GM12878 (cell line): Measurements from ENCODE around the gene CLIP2. TPM values are rescaled to one million over a fixed set of nuclear protein-coding genes. Genes with fewer than 3 reads are reported as not detected.

ENCODE experiments used
- ATAC-seq: fragments of 200-7000 bp; cut with Tn5 transposase; 3 replicates; pipeline ENCODE4 v1.9.1; 2020; ENCODE audit warnings: mild to moderate bottlenecking, moderate library complexity
- BruUV-seq: library from RNA; stranded (reverse); fragments of 400-500 nt; replicated peaks from 2 replicates; lab custom pipeline; 2021; lab: Mats Ljungman, UMichigan
- CTCF ChIA-PET: fragments of 300-600 bp; sonication (Branson Sonifier 250); formaldehyde crosslinking; extraction: SDS; loops from one replicate; lab custom pipeline; 2021; ENCODE audit warnings: inconsistent platforms; lab: Yijun Ruan, JAX
- POLR2A ChIA-PET: fragments of 350-600 bp; formaldehyde crosslinking; extraction: SDS; loops from one replicate; lab custom pipeline; 2021; ENCODE audit warnings: inconsistent platforms; lab: Charles Lee
- RAD21 ChIA-PET: fragments of 300-600 bp; sonication (Branson Sonifier 250); formaldehyde crosslinking; loops from one replicate; lab custom pipeline; 2023; ENCODE audit warnings: antibody characterized with exemption; ENCODE audit not compliant: unreplicated experiment; lab: Charles Lee
- SMC1A ChIA-PET: fragments of 300-600 bp; sonication (Branson Sonifier 250); formaldehyde crosslinking; loops from one replicate; lab custom pipeline; 2023; ENCODE audit not compliant: unreplicated experiment, uncharacterized antibody; lab: Charles Lee
- DNase-seq: peaks from one replicate; pipeline ENCODE4 v3.0.0-alpha.2; 2011; ENCODE audit warnings: low read depth, low spot score
- FAIRE-seq: peaks from 3 replicates; lab custom pipeline; 2011; peaks lifted over from hg19 to GRCh38; lab: Jason Lieb, UNC
- H2AFZ ChIP-seq: 2 replicates; pipeline ENCODE4 v1.6.0; 2011; ENCODE audit warnings: low read depth, low read length, control low read depth; ENCODE audit not compliant: control insufficient read depth
- H3K27ac ChIP-seq: 2 replicates; pipeline ENCODE4 v1.5.1; 2011; ENCODE audit warnings: control low read depth; ENCODE audit not compliant: control insufficient read depth, insufficient read depth
- H3K27me3 ChIP-seq, 2 experiments: replicated peaks in 1 of 2; 2 replicates each; pipeline versions ENCODE4 v1.6.0 to v1.6.1; 2011; ENCODE audit warnings: low read length in 1 of 2; ENCODE audit not compliant: control insufficient read depth in 2 of 2, insufficient read depth in 2 of 2
- H3K36me3 ChIP-seq, 2 experiments: 2 replicates each; pipeline ENCODE4 v1.5.1; 2011; ENCODE audit warnings: low read length in 1 of 2; ENCODE audit not compliant: control insufficient read depth in 2 of 2, insufficient read depth in 2 of 2
- H3K4me1 ChIP-seq: 2 replicates; pipeline ENCODE4 v1.6.1; 2011; ENCODE audit warnings: mild to moderate bottlenecking, low read length, moderate library complexity, mixed read lengths; ENCODE audit not compliant: control insufficient read depth, insufficient read depth
- H3K4me2 ChIP-seq: 2 replicates; pipeline ENCODE4 v1.6.0; 2011; ENCODE audit warnings: control low read depth; ENCODE audit not compliant: control insufficient read depth, insufficient read depth
- H3K4me3 ChIP-seq: fragments of 200-600 bp; sonication (generic); 2 replicates; pipeline ENCODE4 v1.5.1; 2016
- H3K79me2 ChIP-seq: 2 replicates; pipeline ENCODE4 v1.6.0; 2011; ENCODE audit warnings: low read length; ENCODE audit not compliant: control insufficient read depth, insufficient read depth
- H3K9ac ChIP-seq: 2 replicates; pipeline ENCODE4 v1.8.0; 2011; ENCODE audit warnings: low read length, control low read depth, mixed read lengths; ENCODE audit not compliant: control insufficient read depth, insufficient read depth
- H3K9me3 ChIP-seq: replicated peaks from 3 replicates; pipeline ENCODE4 v1.5.1; 2011; ENCODE audit warnings: mild to moderate bottlenecking, low read length; ENCODE audit not compliant: control insufficient read depth, insufficient read depth
- H4K20me1 ChIP-seq: 2 replicates; pipeline ENCODE4 v1.6.0; 2011; ENCODE audit not compliant: control insufficient read depth, insufficient read depth
- HCFC1 ChIP-seq: fragments of 150-350 bp; IDR thresholded peaks from 2 replicates; pipeline ENCODE4 v1.6.1; 2014; ENCODE audit warnings: low read length
- LARP7 ChIP-seq: fragments of 450-650 bp; IDR thresholded peaks from 2 replicates; pipeline ENCODE4 v1.6.1; 2017; ENCODE audit warnings: mild to moderate bottlenecking
- NR2C1 ChIP-seq: fragments of 450-650 bp; IDR thresholded peaks from 2 replicates; pipeline ENCODE4 v1.6.1; 2017; ENCODE audit warnings: antibody characterized with exemption, mild to moderate bottlenecking, moderate library complexity
- SP1 ChIP-seq: IDR thresholded peaks from one replicate; pipeline ENCODE4 v1.6.1; 2011; ENCODE audit warnings: low read depth, low read length
- SRF ChIP-seq, 2 experiments: IDR thresholded peaks; 2 replicates each; pipeline ENCODE4 v1.6.1; 2011; ENCODE audit warnings: low read depth in 2 of 2, low read length in 2 of 2, mild to moderate bottlenecking in 1 of 2, moderate library complexity in 1 of 2
- ZNF384 ChIP-seq: IDR thresholded peaks from 2 replicates; pipeline ENCODE4 v1.6.1; 2012; ENCODE audit warnings: low read depth, mild to moderate bottlenecking, low read length, improper control_type of control experiment, borderline replicate concordance
- WGBS: methylation state at CpG from one replicate; pipeline ENCODE4 v1.1.6; 2016; ENCODE audit warnings: low lambda C conversion rate; ENCODE audit not compliant: insufficient replicate concordance, insufficient coverage; ENCODE audit errors: missing lambda C conversion rate; 5-methylcytosine and 5-hydroxymethylcytosine counted together
- in situ Hi-C: fragments of 300-500 bp; cut with MboI; formaldehyde crosslinking; loops from 9 replicates; pipeline ENCODE4 v1.14.3; 2018; ENCODE audit warnings: mixed read lengths
- intact Hi-C: fragments of 100-400 bp; cut with micrococcal nuclease; formaldehyde crosslinking; loops from one replicate; pipeline ENCODE4 v1.14.2; 2022; ENCODE audit not compliant: unreplicated experiment
- polyA plus RNA-seq, 11 experiments: library from polyadenylated mRNA; depleted of rRNA in 4 of 11; unstranded in 6 of 11; stranded (reverse) in 5 of 11; fragments of >200 nt; fragmentation: Nextera tagmentation in 4 of 11; fragmentation: Illumina TruSeq in 1 of 11; extraction: Ambion mirVana in 4 of 11; extraction: Trizol in 1 of 11; gene quantifications; 1 replicate in 1 of 11; 2 replicates in 10 of 11; pipeline versions ENCODE4 v1.2.1 to v1.2.3, GENCODE V29; 2011 to 2016; ENCODE audit warnings: inconsistent platforms in 2 of 11, missing spikeins in 2 of 11, low read depth in 1 of 11
- total RNA-seq, 4 experiments: library from RNA; depleted of rRNA in 3 of 4; stranded (reverse); fragments of >200 nt in 3 of 4; fragmentation: Illumina TruSeq in 1 of 4; extraction: Trizol in 1 of 4; gene quantifications; 2 replicates each; pipeline versions ENCODE4 v1.2.1 to v1.2.3, GENCODE V29; 2013 to 2021
- TF ChIP-seq, protein P1 (sequence below): fragments of 450-650 bp; IDR thresholded peaks from 2 replicates; pipeline ENCODE4 v1.6.1; 2017; ENCODE audit warnings: mild to moderate bottlenecking, moderate library complexity
- TF ChIP-seq, protein P2 (sequence below): fragments of 450-650 bp; IDR thresholded peaks from 2 replicates; pipeline ENCODE4 v1.6.1; 2017; ENCODE audit warnings: mild to moderate bottlenecking, moderate library complexity
- TF ChIP-seq, protein P3 (sequence below): fragments of 450-650 bp; formaldehyde crosslinking; IDR thresholded peaks from 2 replicates; pipeline ENCODE4 v1.4.0; 2022; ENCODE audit warnings: mild to moderate bottlenecking, moderate library complexity

CLIP2 gene
- total and polyA plus RNA-seq, 10 of the 15 experiments (the other 5 are each of a cell fraction or from before 2014, with no cell fraction given): 0.26 to 56.3 (median 21.0) TPM

DNA sequence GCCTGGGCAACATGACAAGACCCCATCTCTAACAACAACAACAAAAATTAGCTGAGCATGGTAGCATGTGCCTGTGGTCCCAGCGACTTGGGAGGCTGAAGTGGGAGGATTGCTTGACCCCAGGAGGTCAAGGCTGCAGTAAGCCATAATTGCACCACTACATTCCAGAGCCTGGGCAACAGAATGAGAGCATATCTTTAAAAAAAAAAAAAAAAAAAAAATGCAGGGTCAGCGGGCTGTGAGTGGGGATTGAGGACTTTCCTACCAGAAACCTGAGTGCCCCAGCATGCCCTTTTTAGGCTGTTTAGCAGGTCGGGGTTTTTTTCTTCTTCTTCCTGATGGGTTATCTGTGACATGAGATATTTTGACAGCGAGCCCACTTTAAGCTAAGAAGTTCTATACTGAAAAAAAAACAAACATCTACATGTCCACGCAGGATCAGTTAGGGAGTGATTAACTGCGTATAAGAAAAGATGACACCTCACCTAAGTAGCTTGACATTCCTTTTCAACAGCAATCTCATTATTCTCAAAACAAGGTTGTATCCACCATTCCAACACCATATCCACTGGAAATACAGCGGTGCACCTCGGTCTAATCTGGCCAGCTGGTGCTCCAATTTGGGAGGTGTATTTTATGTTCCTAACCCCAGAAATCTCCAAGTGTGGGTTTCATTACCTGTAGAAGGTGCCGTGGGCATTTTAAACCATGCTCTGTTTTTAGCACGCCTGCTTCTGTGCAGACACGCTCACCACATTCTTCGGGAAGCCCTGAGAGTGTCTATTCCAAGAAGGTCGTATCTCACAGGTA lies 21.2 kb upstream of the CLIP2 start:
- POLR2A ChIA-PET: interaction anchor here (0.5 to 8.3 kb wide), 9 partner anchors 8 to 404 kb away, joined by 3 to 171 read pairs (median 5); partner anchors contain the start of genes CLIP2 and LAT2
- TF ChIP-seq SP1 (no peak), HCFC1 (no peak), NR2C1 (no peak), SRF (IDR thresholded peaks at IDR 0.05; ENCODE audit: low read depth in 2 of 2, low read length in 2 of 2) (peak; percentile 42 to 93; a peak in 2 of 4 replicates), ZNF384 (peak; percentile 38; the same call in 1 of the 2 replicates), LARP7 (no peak)
- TF ChIP-seq, protein P1, sequence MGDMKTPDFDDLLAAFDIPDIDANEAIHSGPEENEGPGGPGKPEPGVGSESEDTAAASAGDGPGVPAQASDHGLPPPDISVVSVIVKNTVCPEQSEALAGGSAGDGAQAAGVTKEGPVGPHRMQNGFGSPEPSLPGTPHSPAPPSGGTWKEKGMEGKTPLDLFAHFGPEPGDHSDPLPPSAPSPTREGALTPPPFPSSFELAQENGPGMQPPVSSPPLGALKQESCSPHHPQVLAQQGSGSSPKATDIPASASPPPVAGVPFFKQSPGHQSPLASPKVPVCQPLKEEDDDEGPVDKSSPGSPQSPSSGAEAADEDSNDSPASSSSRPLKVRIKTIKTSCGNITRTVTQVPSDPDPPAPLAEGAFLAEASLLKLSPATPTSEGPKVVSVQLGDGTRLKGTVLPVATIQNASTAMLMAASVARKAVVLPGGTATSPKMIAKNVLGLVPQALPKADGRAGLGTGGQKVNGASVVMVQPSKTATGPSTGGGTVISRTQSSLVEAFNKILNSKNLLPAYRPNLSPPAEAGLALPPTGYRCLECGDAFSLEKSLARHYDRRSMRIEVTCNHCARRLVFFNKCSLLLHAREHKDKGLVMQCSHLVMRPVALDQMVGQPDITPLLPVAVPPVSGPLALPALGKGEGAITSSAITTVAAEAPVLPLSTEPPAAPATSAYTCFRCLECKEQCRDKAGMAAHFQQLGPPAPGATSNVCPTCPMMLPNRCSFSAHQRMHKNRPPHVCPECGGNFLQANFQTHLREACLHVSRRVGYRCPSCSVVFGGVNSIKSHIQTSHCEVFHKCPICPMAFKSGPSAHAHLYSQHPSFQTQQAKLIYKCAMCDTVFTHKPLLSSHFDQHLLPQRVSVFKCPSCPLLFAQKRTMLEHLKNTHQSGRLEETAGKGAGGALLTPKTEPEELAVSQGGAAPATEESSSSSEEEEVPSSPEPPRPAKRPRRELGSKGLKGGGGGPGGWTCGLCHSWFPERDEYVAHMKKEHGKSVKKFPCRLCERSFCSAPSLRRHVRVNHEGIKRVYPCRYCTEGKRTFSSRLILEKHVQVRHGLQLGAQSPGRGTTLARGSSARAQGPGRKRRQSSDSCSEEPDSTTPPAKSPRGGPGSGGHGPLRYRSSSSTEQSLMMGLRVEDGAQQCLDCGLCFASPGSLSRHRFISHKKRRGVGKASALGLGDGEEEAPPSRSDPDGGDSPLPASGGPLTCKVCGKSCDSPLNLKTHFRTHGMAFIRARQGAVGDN: no peak
- TF ChIP-seq, protein P2, sequence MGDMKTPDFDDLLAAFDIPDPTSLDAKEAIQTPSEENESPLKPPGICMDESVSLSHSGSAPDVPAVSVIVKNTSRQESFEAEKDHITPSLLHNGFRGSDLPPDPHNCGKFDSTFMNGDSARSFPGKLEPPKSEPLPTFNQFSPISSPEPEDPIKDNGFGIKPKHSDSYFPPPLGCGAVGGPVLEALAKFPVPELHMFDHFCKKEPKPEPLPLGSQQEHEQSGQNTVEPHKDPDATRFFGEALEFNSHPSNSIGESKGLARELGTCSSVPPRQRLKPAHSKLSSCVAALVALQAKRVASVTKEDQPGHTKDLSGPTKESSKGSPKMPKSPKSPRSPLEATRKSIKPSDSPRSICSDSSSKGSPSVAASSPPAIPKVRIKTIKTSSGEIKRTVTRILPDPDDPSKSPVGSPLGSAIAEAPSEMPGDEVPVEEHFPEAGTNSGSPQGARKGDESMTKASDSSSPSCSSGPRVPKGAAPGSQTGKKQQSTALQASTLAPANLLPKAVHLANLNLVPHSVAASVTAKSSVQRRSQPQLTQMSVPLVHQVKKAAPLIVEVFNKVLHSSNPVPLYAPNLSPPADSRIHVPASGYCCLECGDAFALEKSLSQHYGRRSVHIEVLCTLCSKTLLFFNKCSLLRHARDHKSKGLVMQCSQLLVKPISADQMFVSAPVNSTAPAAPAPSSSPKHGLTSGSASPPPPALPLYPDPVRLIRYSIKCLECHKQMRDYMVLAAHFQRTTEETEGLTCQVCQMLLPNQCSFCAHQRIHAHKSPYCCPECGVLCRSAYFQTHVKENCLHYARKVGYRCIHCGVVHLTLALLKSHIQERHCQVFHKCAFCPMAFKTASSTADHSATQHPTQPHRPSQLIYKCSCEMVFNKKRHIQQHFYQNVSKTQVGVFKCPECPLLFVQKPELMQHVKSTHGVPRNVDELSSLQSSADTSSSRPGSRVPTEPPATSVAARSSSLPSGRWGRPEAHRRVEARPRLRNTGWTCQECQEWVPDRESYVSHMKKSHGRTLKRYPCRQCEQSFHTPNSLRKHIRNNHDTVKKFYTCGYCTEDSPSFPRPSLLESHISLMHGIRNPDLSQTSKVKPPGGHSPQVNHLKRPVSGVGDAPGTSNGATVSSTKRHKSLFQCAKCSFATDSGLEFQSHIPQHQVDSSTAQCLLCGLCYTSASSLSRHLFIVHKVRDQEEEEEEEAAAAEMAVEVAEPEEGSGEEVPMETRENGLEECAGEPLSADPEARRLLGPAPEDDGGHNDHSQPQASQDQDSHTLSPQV: no peak
- TF ChIP-seq, protein P3, sequence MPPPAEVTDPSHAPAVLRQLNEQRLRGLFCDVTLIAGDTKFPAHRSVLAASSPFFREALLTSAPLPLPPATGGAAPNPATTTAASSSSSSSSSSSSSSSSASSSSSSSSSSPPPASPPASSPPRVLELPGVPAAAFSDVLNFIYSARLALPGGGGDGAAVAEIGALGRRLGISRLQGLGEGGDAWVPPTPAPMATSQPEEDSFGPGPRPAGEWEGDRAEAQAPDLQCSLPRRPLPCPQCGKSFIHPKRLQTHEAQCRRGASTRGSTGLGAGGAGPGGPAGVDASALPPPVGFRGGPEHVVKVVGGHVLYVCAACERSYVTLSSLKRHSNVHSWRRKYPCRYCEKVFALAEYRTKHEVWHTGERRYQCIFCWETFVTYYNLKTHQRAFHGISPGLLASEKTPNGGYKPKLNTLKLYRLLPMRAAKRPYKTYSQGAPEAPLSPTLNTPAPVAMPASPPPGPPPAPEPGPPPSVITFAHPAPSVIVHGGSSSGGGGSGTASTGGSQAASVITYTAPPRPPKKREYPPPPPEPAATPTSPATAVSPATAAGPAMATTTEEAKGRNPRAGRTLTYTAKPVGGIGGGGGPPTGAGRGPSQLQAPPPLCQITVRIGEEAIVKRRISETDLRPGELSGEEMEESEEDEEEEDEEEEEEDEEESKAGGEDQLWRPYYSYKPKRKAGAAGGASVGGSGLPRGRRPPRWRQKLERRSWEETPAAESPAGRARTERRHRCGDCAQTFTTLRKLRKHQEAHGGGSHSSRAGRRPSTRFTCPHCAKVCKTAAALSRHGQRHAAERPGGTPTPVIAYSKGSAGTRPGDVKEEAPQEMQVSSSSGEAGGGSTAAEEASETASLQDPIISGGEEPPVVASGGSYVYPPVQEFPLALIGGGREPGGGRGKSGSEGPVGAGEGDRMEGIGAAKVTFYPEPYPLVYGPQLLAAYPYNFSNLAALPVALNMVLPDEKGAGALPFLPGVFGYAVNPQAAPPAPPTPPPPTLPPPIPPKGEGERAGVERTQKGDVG: no peak

More for the DNA sequence above, 21.2 kb upstream of the CLIP2 start:
- ChIA-PET SMC1A (interaction anchor here (0.7 to 12.4 kb wide), 4 partner anchors 10 to 56 kb away, joined by 3 to 285 read pairs (median 24); partner anchors contain the start of gene CLIP2), RAD21 (interaction anchor here (0.7 to 10.0 kb wide), 8 partner anchors 11 to 224 kb away, joined by 3 to 169 read pairs (median 6); partner anchors contain the start of gene CLIP2), CTCF (interaction anchor here (1.0 to 6.0 kb wide), 8 partner anchors 9 to 133 kb away, joined by 3 to 64 read pairs (median 6); partner anchors contain the start of gene LAT2)
- no TSS peak for BruUV-seq
- ATAC-seq (no peak), FAIRE-seq (no peak), DNase-seq (no peak)
- no peaks in the 10 kb centered on the region for H3K79me2 ChIP-seq
- H3K9ac ChIP-seq: no peak overlapping the region
- H3K9me3 ChIP-seq: no peaks in the 10 kb centered on the region
- peaks cover 65% of the 10 kb centered on the region for H3K4me1 ChIP-seq
- H3K4me2 ChIP-seq: peak overlapping the region; percentile 21
- H3K4me3 ChIP-seq: no peak overlapping the region
- 15% methylated on average over 13 of the region's 13 CpGs for WGBS
- H4K20me1 ChIP-seq: no peaks in the 10 kb centered on the region
- H2AFZ ChIP-seq: no peak overlapping the region
- no peaks in the 10 kb centered on the region for H3K36me3 ChIP-seq
- no peaks in the 10 kb centered on the region for H3K27me3 ChIP-seq
- in situ Hi-C loops: no loop called here
- H3K27ac ChIP-seq: peak overlapping the region; percentile 61
- intact Hi-C loops: loop anchor here (2.0 kb wide), 1 partner anchor 61 kb away; no protein-coding TSS in a partner anchor
